SK-N-DZ (cell line): ENCODE results near the gene SQSTM1.
"Not testable (repeated sequence)": the region's sequence is repeated elsewhere in the genome, so short reads cannot be mapped to it uniquely, and the experiment has no call there.

Experiments used
- DNase-seq: peaks from one replicate; pipeline ENCODE4 v3.0.0-alpha.2; 2015; ENCODE audit warnings: low spot score

The SQSTM1 gene

GRCh38 chr5:179823937-179824744, 3.4 kb downstream of the SQSTM1 start:
- DNase-seq, result no peak

- no peak for DNase-seq
Observed at GRCh38 chr5:179824745-179825112, 4.0 kb downstream of the SQSTM1 start.

GRCh38 chr5:179825655-179826182, 5.0 kb downstream of the SQSTM1 start:
- no peak for DNase-seq

- no peak for DNase-seq
Observed at GRCh38 chr5:179827680-179828079, 7.0 kb downstream of the SQSTM1 start.

GRCh38 chr5:179828756-179829421, 8.2 kb downstream of the SQSTM1 start:
- DNase-seq, result no peak

- DNase-seq, result no peak
Observed at GRCh38 chr5:179829732-179830435, 9.2 kb downstream of the SQSTM1 start.

GRCh38 chr5:179830818-179831468, 10.2 kb downstream of the SQSTM1 start:
- DNase-seq, result no peak

- DNase-seq, result no peak
Observed at GRCh38 chr5:179832039-179832745, 11.5 kb downstream of the SQSTM1 start.

- no peak for DNase-seq
Observed at GRCh38 chr5:179833056-179833708, 12.5 kb downstream of the SQSTM1 start.

- no peak for DNase-seq
Observed at GRCh38 chr5:179833709-179834070, 13.0 kb downstream of the SQSTM1 start.

GRCh38 chr5:179834120-179834519, 13.4 kb downstream of the SQSTM1 start:
- no peak for DNase-seq

GRCh38 chr5:179834871-179835270, 14.2 kb downstream of the SQSTM1 start:
- DNase-seq, result not testable (repeated sequence)

GRCh38 chr5:179836225-179837019, 15.7 kb downstream of the SQSTM1 start:
- DNase-seq, result no peak

- DNase-seq, result no peak
Observed at GRCh38 chr5:179837076-179838011, 16.6 kb downstream of the SQSTM1 start.

GRCh38 chr5:179839328-179840256, 18.9 kb downstream of the SQSTM1 start:
- DNase-seq, result no peak

- no peak for DNase-seq
Observed at GRCh38 chr5:179840321-179840720, 19.6 kb downstream of the SQSTM1 start.

- no peak for DNase-seq
Observed at GRCh38 chr5:179840766-179841165, 20.1 kb downstream of the SQSTM1 start.

GRCh38 chr5:179841621-179842020, 20.9 kb downstream of the SQSTM1 start:
- DNase-seq, result no peak
